GM11168 (cell line): ENCODE measurements around the gene DRAP1.
"Not testable (repeated sequence)": the region's sequence is repeated elsewhere in the genome, so short reads cannot be mapped to it uniquely, and the experiment has no call there.

ENCODE experiments used
- in situ Hi-C: fragments of 300-500 bp; cut with MboI; formaldehyde crosslinking; loops from one replicate; pipeline ENCODE4 v1.12.0; 2022; ENCODE audit warnings: low sequenced_read_pairs; ENCODE audit not compliant: unreplicated experiment

Gene DRAP1

DNA sequence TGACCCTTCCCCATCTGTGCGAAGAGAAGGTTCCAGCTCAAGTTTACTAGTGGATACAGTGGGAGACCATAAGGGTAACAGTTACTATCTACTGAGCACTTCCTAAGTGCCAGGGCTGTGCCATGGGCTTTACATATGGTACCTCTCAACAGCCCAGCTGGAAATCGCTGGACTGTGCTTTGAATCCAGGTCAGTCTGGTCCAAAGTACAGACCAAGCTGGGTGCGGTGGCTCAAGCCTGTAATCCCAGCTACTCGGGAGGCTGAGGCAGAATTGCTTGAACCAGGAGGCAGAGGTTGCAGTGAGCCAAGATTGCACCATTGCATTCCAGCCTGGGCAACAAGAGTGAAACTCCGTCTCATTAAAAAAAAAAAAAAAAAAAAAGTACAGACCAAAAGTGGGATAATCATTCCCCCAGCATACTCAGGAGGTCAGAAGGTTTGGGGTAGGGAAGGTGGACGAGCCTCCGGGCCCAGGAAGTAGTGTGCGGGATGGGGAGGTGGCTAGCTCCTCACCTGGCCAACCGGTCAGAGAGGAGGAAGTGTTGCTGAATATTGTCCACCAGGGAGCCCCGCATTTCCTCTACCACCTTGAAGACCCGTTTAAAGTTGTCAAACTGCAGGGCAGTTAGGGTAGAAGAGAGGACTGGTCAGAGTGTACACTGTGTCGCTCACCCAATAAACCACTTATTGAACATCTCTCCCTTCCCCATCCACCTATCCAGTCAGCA lies 33.3 kb upstream of the DRAP1 start:
- in situ Hi-C loops = no loop called here

GRCh38 chr11:65886826-65887722 lies 32.2 kb upstream of the DRAP1 start:
- in situ Hi-C loops = no loop called here

DNA sequence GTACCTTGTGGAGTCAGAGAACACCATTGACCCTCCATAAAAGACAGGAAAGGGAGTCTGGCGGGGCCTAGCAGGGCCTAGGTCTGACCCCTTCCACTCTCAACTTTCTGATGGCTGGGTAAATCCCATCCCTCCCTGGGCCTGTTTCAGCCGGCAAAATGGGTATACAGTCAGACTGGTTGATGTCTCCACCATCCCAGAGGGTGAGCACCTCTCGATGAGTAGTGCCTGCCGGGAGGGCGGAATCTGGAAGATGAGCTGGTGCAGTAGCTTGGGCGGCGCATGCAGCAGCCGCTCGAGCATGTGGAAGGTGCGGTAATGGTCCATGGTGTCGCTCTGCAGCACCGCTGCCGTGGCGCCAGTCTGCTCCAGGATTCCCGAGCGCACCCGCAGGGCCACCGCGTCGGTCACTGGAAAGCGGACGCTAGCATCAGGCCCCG lies 31.5 kb upstream of the DRAP1 start:
- in situ Hi-C loops = no loop called here

GRCh38 chr11:65888163-65888814 lies 30.9 kb upstream of the DRAP1 start, which contains the start of gene FIBP:
TSS of gene FIBP (minus strand) at chr11:65888471. CDS start at chr11:65888418, 53 bp downstream.
- in situ Hi-C loops = no loop called here

GRCh38 chr11:65890324-65891218 lies 28.7 kb upstream of the DRAP1 start, which contains the start of gene CCDC85B:
TSS of gene CCDC85B (plus strand) at chr11:65890673. CDS start at chr11:65890784, 111 bp downstream.
- in situ Hi-C loops = no loop called here

DNA sequence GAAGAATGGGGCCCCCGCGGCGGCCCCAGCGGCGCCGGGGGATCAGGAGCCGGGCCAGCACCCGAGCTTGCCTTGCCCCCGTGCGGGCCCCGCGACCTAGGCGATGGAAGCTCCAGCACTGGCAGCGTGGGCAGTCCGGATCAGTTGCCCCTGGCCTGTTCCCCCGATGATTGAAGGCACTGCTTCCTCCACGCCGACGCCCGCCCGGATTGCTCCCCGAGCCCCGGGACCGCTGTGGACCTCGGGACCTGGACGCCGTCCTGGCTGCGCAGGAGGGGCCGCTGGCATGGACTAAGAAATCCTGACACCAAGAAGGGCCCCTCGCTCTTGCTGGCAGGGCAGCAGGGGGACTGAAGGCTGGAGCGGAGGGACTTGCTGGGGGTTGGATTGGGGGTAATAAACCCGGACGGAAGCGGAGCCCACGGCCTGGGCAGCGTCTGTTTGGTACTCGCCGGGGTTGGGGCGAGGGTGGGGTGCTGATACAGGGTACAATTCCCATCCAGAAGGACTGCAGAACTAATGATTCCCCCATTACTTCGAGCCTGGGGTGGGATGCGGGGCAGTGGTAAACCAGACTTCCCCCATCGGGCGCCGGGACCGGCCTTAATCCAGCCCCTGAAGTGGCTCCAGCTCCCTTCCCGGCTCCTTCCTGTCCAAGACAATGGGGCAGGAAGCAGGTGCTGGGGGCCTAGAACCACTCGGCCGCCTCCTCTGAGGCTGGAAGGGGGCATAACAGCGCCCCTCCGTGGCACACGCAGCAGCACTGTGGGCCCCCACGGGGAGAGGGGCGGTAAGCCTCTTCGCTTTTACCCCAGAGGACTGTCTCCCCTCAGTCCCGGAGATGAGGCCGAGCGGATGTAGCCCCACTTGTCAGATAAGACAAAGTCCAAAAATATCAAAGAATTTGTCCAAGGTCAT lies 27.7 kb upstream of the DRAP1 start:
- in situ Hi-C loops = no loop called here

DNA sequence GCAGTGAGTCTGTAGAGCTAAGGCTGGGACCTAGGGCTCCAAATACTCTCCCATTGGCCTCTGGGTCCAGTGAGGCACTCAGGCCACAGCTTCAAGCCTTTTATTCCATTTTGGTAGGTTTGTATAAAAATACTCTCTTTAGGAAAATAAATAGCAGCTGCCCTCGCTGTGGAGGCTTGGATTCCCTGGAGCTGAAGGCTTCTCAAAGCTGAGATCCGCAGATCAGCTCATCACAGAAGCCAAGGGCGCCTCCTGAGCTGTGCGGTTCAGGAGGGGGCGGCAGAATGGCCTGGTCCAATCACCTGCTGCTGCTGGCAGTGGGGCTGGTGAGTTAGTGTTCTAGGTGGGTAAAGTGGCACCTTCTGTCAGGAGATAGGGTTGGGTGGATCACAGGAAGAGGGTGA lies 27.1 kb upstream of the DRAP1 start:
- in situ Hi-C loops = not testable (repeated sequence)

GRCh38 chr11:65892661-65893317 lies 26.4 kb upstream of the DRAP1 start:
- in situ Hi-C loops = no loop called here

DNA sequence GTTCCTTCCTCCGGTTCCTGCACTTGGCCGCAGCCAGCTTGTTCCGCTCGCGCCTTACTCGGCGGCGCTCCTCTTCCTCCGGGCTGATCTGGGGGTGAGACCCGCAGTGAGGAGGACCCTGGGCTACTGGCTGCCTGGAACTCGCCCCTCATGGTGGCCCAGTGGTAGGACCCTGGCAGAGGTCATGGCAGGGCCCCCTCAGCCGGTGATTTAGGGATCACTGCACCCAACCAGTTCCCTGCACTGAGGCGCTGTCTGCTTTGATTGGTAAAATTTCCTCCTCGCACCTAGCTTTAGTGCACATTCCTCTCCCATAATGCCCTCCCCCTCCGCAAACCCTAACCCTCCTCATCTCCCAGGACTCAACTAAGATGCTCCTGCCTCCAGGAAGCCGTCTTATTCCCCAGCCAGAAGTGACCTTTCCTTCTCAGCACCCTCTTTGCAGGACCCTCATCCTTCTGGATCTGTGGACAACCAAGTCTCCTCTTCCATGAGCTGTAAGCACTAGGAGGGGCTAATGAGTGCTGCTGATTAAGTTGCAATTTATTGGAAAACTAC lies 25.1 kb upstream of the DRAP1 start:
- in situ Hi-C loops = no loop called here

GRCh38 chr11:65895482-65895981 lies 23.7 kb upstream of the DRAP1 start:
- in situ Hi-C loops = no loop called here

GRCh38 chr11:65896034-65896999 lies 22.9 kb upstream of the DRAP1 start:
- in situ Hi-C loops = no loop called here

GRCh38 chr11:65897020-65897471 lies 22.2 kb upstream of the DRAP1 start:
- in situ Hi-C loops = no loop called here

- in situ Hi-C loops = no loop called here
Measured at GRCh38 chr11:65898656-65899355, 20.4 kb upstream of the DRAP1 start.

DNA sequence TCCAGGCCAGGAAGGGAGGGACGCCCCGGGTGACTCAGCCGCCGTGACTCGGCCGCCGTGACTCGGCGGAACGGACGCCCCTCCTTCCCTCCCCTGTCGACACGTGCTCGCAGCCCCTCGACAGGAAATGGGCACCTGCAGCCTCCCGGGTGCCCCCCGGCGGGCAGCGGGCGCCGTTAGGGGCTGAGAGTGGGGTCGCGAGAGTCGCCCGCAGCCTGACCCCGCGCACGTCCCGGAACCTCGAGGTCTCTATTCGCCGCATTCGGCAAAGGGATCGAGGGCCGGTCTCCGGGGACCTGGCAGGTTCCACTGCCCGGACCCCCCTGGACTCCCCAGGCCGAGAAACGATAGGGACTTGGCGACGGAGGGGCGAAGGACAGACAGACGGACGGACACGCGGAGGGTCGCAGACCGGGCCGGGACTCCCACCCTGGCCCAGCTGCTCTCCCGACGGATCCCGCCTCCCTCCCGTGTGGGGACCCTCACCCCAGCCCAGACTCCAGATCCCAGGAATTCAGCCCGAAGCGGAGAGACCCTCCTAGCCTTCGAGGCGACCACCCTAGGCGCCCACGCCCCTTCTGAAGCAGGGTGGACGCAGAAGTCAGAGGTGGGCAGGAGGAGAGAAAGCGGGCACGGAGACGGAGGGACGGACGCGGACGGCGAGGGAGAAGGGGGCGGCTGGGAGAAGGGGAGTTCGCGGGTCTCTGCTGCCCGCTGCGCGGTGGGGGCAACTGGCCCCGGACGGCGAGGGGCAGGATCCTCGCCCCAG lies 19.7 kb upstream of the DRAP1 start:
- in situ Hi-C loops = no loop called here
